Body of pancreas (tissue), 4 donors: ENCODE measurements around the gene NTRK1. TPM values are rescaled to one million over a fixed set of nuclear protein-coding genes. Genes with fewer than 3 reads are reported as not detected.

Experiments
- ATAC-seq: fragments of 150-250 bp; one replicate; pipeline ENCODE4 v1.9.1; 2016
- DNase-seq, 4 donors: peaks; one replicate each; pipeline ENCODE4 v3.0.0-alpha.2; 2019
- H3K27ac ChIP-seq, 4 donors: fragments of 200-600 bp; sonication (generic); 1 replicate in 3 of 4; 2 replicates in 1 of 4; pipeline versions ENCODE4 v1.5.1 to v1.6.1; 2016 to 2019; ENCODE audit warnings: mild to moderate bottlenecking in 1 of 4, mixed read lengths in 1 of 4, moderate library complexity in 1 of 4
- H3K27me3 ChIP-seq, 2 donors: fragments of 200-600 bp; sonication (generic); one replicate each; pipeline ENCODE4 v1.6.0; 2016; ENCODE audit warnings: mild to moderate bottlenecking in 1 of 2
- H3K36me3 ChIP-seq, 2 donors: fragments of 200-600 bp; sonication (generic); replicated peaks in 1 of 2; 2 replicates each; pipeline ENCODE4 v1.5.1; 2016; ENCODE audit warnings: low read depth in 2 of 2; ENCODE audit not compliant: insufficient read depth in 1 of 2
- H3K4me1 ChIP-seq: fragments of 200-600 bp; sonication (generic); one replicate; pipeline ENCODE4 v1.6.0; 2016
- H3K4me3 ChIP-seq, 2 donors: fragments of 200-600 bp; sonication (generic); 1 replicate in 1 of 2; 2 replicates in 1 of 2; pipeline ENCODE4 v1.5.1; 2016 to 2019
- H3K9me3 ChIP-seq, 3 donors: fragments of 200-600 bp; sonication (generic); 1 replicate in 2 of 3; 2 replicates in 1 of 3; pipeline ENCODE4 v1.5.1; 2016
- POLR2A ChIP-seq, 3 donors: fragments of 450-650 bp; IDR thresholded peaks; one replicate each; pipeline ENCODE4 v1.6.1; 2016; ENCODE audit warnings: antibody characterized with exemption in 3 of 3, mild to moderate bottlenecking in 2 of 3
- WGBS, 2 donors: methylation state at CpG; one replicate each; pipeline ENCODE4 v1.1.5; 2017; 5-methylcytosine and 5-hydroxymethylcytosine counted together
- intact Hi-C: fragments of 100-400 bp; cut with DNase I; formaldehyde crosslinking; loops from one replicate; pipeline ENCODE4 v1.15.1; 2023
- total RNA-seq, 2 donors: library from RNA; depleted of rRNA; stranded (reverse); fragments of >200 nt; gene quantifications; one replicate each; pipeline ENCODE4 v1.1.0, GENCODE V29; 2016
- TF ChIP-seq, protein P1 (sequence below), 7 experiments: fragments of 450-650 bp in 4 of 7; fragments of 200-600 bp in 3 of 7; sonication (generic) in 3 of 7; IDR thresholded peaks; one replicate each; pipeline ENCODE4 v1.5.1; 2016 to 2019; ENCODE audit warnings: antibody characterized with exemption in 7 of 7

Gene NTRK1
- total RNA-seq, 2 donors from 2014 or later, result 0.99 TPM; not detected in 1

DNA sequence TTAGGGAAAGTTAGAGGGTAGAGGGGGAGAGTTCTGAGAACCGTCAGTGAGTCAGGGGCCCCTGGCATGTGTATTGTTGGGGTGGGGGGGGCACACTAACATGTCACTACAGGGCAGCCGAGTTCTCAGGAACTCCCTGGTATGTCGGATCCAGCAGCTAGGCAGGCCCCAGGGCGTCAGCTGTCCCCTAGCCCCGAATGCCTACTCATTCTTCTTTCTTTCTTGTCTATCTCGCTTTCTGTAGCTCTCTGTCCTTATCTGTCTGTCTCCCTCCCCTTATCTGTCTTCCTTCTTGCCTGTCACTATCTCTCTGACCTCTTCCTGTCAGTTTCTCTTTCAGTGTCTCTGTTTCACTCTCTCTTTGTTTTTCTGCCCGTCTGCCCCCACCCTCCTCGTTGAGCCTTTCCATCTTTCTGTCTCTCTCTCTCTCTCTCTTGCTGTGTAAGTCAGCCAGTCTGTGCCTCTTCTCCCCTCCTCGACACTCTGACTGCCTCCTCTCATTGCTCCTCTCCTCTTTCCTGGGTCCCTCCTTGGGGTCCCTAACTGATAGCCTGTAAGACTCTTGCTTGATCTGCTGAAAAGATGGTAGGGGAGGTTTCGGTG, 2.4 kb downstream of the NTRK1 start:
- Histone ChIP-seq H3K9me3 (no peaks in the 10 kb centered on the region), H3K4me3 (no peak overlapping the region), H3K4me1 (peaks cover 33% of the 10 kb centered on the region), H3K27ac (no peak overlapping the region), H3K27me3 (peaks cover 0 to 8% of the 10 kb centered on the region in 2 donors), H3K36me3 (no peaks in the 10 kb centered on the region)
- intact Hi-C loops, result no loop called here
- WGBS, 2 donors, result 68 to 81% methylated on average over 10 of the region's 10 CpGs
- ATAC-seq, result no peak
- DNase-seq, result no peak
- TF ChIP-seq, protein P1, sequence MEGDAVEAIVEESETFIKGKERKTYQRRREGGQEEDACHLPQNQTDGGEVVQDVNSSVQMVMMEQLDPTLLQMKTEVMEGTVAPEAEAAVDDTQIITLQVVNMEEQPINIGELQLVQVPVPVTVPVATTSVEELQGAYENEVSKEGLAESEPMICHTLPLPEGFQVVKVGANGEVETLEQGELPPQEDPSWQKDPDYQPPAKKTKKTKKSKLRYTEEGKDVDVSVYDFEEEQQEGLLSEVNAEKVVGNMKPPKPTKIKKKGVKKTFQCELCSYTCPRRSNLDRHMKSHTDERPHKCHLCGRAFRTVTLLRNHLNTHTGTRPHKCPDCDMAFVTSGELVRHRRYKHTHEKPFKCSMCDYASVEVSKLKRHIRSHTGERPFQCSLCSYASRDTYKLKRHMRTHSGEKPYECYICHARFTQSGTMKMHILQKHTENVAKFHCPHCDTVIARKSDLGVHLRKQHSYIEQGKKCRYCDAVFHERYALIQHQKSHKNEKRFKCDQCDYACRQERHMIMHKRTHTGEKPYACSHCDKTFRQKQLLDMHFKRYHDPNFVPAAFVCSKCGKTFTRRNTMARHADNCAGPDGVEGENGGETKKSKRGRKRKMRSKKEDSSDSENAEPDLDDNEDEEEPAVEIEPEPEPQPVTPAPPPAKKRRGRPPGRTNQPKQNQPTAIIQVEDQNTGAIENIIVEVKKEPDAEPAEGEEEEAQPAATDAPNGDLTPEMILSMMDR (IDR thresholded peaks at IDR 0.05), result no peak
- TF ChIP-seq POLR2A (IDR thresholded peaks at IDR 0.05), result no peak

DNA sequence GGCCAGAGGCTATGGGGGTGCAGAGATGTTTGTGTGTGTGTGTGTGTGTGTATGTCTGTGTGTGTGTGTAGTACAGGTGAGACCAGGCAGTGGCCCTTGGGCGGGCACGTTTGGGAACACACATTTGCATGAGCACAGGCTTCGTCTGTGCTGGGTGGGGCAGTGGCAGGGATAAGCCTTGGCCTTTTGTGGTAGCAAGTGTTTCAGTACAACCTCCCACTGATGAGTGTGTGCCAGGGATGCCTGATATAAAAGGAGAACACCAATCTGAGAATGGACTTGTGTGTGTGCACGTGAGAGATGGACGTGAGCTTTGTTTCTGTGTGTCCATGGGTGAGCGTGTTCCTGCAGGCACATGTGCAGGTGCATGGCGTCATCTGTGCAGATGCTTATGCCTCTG, 3.0 kb downstream of the NTRK1 start:
- peaks cover 0 to 8% of the 10 kb centered on the region in 2 donors for H3K27me3 ChIP-seq
- no peaks in the 10 kb centered on the region for H3K9me3 ChIP-seq
- no peak overlapping the region for H3K27ac ChIP-seq
- intact Hi-C loops, result no loop called here
- peaks cover 27% of the 10 kb centered on the region for H3K4me1 ChIP-seq
- ATAC-seq (no peak), DNase-seq (no peak)
- no peaks in the 10 kb centered on the region for H3K36me3 ChIP-seq
- H3K4me3 ChIP-seq, result no peak overlapping the region
- TF ChIP-seq POLR2A (IDR thresholded peaks at IDR 0.05), result no peak
- TF ChIP-seq, protein P1 (IDR thresholded peaks at IDR 0.05), result no peak
- 68 to 80% methylated on average over 7 of the region's 7 CpGs for WGBS, 2 donors

DNA sequence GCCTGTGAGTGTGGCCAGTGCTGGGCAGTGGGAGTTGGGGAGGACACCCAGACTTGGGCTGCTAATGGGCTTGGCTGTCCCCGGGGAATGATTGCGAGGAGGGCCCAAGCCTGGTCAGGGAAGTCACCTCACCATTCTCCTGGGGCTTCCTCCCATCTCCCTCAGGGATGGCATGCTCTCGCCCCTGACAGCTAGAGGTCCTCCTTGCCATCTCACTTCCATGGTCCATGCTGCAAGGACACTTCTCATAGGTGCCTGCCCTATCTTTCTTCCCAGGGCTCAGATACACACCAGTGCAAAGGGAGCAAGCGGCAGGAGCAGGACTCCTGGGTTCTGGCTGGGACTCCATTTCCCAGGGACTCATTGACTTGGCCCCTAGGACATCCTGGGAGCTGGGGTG, 4.1 kb downstream of the NTRK1 start:
- WGBS, 2 donors, result 83 to 86% methylated on average over 2 to 4 of the region's 4 CpGs
- no peak for ATAC-seq
- no peak for DNase-seq
- no peaks in the 10 kb centered on the region for H3K9me3 ChIP-seq
- intact Hi-C loops, result no loop called here
- H3K27me3 ChIP-seq, result peaks cover 0 to 2% of the 10 kb centered on the region in 2 donors
- no peak overlapping the region for H3K27ac ChIP-seq
- TF ChIP-seq, protein P1 (IDR thresholded peaks at IDR 0.05), result no peak
- no peak for TF ChIP-seq POLR2A (IDR thresholded peaks at IDR 0.05)
- no peak overlapping the region for H3K4me3 ChIP-seq
- no peaks in the 10 kb centered on the region for H3K36me3 ChIP-seq
- peaks cover 16% of the 10 kb centered on the region for H3K4me1 ChIP-seq

DNA sequence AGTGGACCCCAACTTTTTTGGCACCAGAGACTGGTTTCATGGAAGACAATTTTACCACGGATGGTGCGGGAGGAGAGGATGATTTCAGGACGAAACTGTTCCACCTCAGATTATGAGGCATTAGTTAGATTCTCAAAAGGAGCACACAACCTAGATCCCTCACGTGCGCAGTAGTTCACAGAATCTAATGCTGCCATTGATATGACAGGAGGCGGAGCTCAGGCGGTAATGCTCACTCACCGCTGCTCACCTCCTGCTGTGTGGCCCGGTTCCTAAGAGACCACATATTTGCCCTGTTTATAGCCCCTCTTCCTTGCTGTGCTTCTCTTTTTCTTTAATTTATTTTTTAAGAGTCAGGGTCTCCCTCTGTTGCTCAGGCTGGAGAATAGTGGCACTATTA, 4.6 kb downstream of the NTRK1 start:
- no peaks in the 10 kb centered on the region for H3K36me3 ChIP-seq
- TF ChIP-seq, protein P1 (IDR thresholded peaks at IDR 0.05), result no peak
- no peaks in the 10 kb centered on the region for H3K27me3 ChIP-seq
- DNase-seq (no peak), ATAC-seq (no peak)
- peaks cover 11% of the 10 kb centered on the region for H3K4me1 ChIP-seq
- no peaks in the 10 kb centered on the region for H3K9me3 ChIP-seq
- WGBS, 2 donors, result 67 to 74% methylated on average over 9 of the region's 9 CpGs
- intact Hi-C loops, result no loop called here
- no peak overlapping the region for H3K4me3 ChIP-seq
- no peak overlapping the region for H3K27ac ChIP-seq

DNA sequence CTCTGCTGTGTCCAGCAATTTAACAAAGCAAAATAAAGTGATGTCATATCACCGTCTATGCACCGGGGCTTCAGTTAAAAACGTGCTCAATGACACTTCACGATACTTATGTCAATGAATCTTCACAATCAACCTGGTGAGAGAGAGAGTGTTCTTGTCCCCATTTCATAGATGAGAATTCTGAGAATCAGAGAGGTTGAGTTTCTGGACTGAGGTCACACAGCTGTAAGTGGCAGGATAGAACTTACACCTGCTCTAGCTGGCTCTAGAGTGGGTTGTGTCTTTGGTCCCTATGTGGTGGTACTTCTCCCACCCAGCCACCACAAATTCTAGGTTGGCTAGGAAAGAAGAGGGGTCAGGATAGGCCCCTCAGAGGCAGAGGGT, 5.2 kb downstream of the NTRK1 start:
- no peaks in the 10 kb centered on the region for H3K9me3 ChIP-seq
- no peaks in the 10 kb centered on the region for H3K36me3 ChIP-seq
- no peak overlapping the region for H3K27ac ChIP-seq
- intact Hi-C loops, result no loop called here
- 67 to 70% methylated on average over 4 of the region's 4 CpGs for WGBS, 2 donors
- no peak overlapping the region for H3K4me3 ChIP-seq
- H3K4me1 ChIP-seq, result peaks cover 5% of the 10 kb centered on the region
- no peak for TF ChIP-seq POLR2A (IDR thresholded peaks at IDR 0.05)
- TF ChIP-seq, protein P1 (IDR thresholded peaks at IDR 0.05), result no peak
- no peak for DNase-seq
- no peak for ATAC-seq
- H3K27me3 ChIP-seq, result no peaks in the 10 kb centered on the region
